Panc1 (cell line): Measurements from ENCODE around the gene KLRF2. TPM values are rescaled to one million over a fixed set of nuclear protein-coding genes. Genes with fewer than 3 reads are reported as not detected.

Source experiments
- ATAC-seq: fragments of 200-7000 bp; cut with Tn5 transposase; 2 replicates; pipeline ENCODE4 v1.9.1; 2020; ENCODE audit warnings: mild to moderate bottlenecking, moderate library complexity
- BruUV-seq: library from RNA; stranded (reverse); fragments of 400-500 nt; replicated peaks from 2 replicates; lab custom pipeline; 2021; lab: Mats Ljungman, UMichigan
- CTCF ChIA-PET: fragments of 300-600 bp; sonication (Branson Sonifier 250); formaldehyde crosslinking; loops from one replicate; lab custom pipeline; 2022; ENCODE audit warnings: antibody characterized with exemption; lab: Charles Lee
- POLR2A ChIA-PET: fragments of 300-600 bp; sonication (Branson Sonifier 250); formaldehyde crosslinking; loops from one replicate; lab custom pipeline; 2022; ENCODE audit warnings: antibody characterized with exemption; lab: Charles Lee
- DNase-seq: peaks from one replicate; pipeline ENCODE4 v3.0.0-alpha.2; 2010; ENCODE audit warnings: low read depth, low spot score
- H3K27ac ChIP-seq: 2 replicates; pipeline ENCODE4 v1.5.1; 2011; ENCODE audit warnings: mild to moderate bottlenecking, low read length, inconsistent platforms
- H3K27me3 ChIP-seq: fragments of 200-500 bp; sonication (Bioruptor generic); 2 replicates; pipeline ENCODE4 v1.6.0; 2014; ENCODE audit warnings: low read length, inconsistent platforms; ENCODE audit not compliant: control insufficient read depth, insufficient read depth
- H3K36me3 ChIP-seq: fragments of 200-500 bp; sonication (Bioruptor generic); 2 replicates; pipeline ENCODE4 v1.5.1; 2014; ENCODE audit warnings: inconsistent platforms, mild to moderate bottlenecking, low read length, moderate library complexity; ENCODE audit not compliant: control insufficient read depth, insufficient read depth
- H3K4me1 ChIP-seq: 2 replicates; pipeline ENCODE4 v1.5.1; 2011; ENCODE audit warnings: inconsistent platforms, mild to moderate bottlenecking, low read length, moderate library complexity; ENCODE audit not compliant: control insufficient read depth, insufficient read depth
- H3K4me3 ChIP-seq, 2 experiments: 2 replicates each; pipeline ENCODE4 v1.5.1; 2011 to 2012; ENCODE audit warnings: low read depth in 2 of 2, low read length in 2 of 2, mild to moderate bottlenecking in 2 of 2, inconsistent platforms in 1 of 2, moderate library complexity in 1 of 2
- H3K9me3 ChIP-seq: fragments of 200-500 bp; sonication (Bioruptor generic); 2 replicates; pipeline ENCODE4 v1.5.1; 2014; ENCODE audit warnings: low read depth, mild to moderate bottlenecking, inconsistent platforms, low read length, moderate library complexity; ENCODE audit not compliant: control insufficient read depth, insufficient read depth
- CTCF ChIP-seq: fragments of 450-650 bp; IDR thresholded peaks from 2 replicates; pipeline ENCODE4 v1.5.1; 2017; ENCODE audit warnings: mild to moderate bottlenecking
- POLR2AphosphoS5 ChIP-seq: IDR thresholded peaks from 2 replicates; pipeline ENCODE4 v1.6.1; 2012; ENCODE audit warnings: mild to moderate bottlenecking, low read depth, low read length, moderate library complexity
- REST ChIP-seq, 2 experiments: IDR thresholded peaks; 2 replicates each; pipeline ENCODE4 v1.6.1; 2011 to 2012; ENCODE audit warnings: low read depth in 2 of 2, control low read depth in 1 of 2, low read length in 1 of 2, mild to moderate bottlenecking in 1 of 2, moderate library complexity in 1 of 2; ENCODE audit not compliant: insufficient read depth in 1 of 2
- SIN3A ChIP-seq: IDR thresholded peaks from 2 replicates; pipeline ENCODE4 v1.6.1; 2012; ENCODE audit warnings: low read depth, mild to moderate bottlenecking, low read length, moderate library complexity, borderline replicate concordance; ENCODE audit not compliant: insufficient read depth
- in situ Hi-C: cut with HindIII; loops from 2 replicates; pipeline ENCODE4 v1.10.0; 2016; ENCODE audit warnings: low sequenced_read_pairs, low pct_unique_long_range_greater_than_20kb
- intact Hi-C: fragments of 100-400 bp; cut with micrococcal nuclease; formaldehyde crosslinking; loops from one replicate; pipeline ENCODE4 v1.10.0; 2022; ENCODE audit not compliant: unreplicated experiment
- total RNA-seq: library from RNA; stranded (reverse); gene quantifications from one replicate; pipeline ENCODE4 v1.2.1, GENCODE V29; 2021; ENCODE audit not compliant: unreplicated experiment

KLRF2 gene
- total RNA-seq, 1 experiment from 2014 or later, result not detected

- Histone ChIP-seq H3K27ac (no peak overlapping the region), H3K36me3 (no peaks in the 10 kb centered on the region), H3K4me1 (no peaks in the 10 kb centered on the region), H3K4me3 (no peak overlapping the region), H3K27me3 (no peaks in the 10 kb centered on the region), H3K9me3 (no peaks in the 10 kb centered on the region)
- TF ChIP-seq CTCF (no peak), POLR2AphosphoS5 (no peak)
- DNase-seq (no peak), ATAC-seq (no peak)
- intact Hi-C loops (no loop called here), in situ Hi-C loops (no loop called here)
- POLR2A ChIA-PET, result no interaction called here
- BruUV-seq, result no TSS peak
- CTCF ChIA-PET, result no interaction called here
Measured at GRCh38 chr12:9888665-9889273, 7.5 kb downstream of the KLRF2 start.

- DNase-seq (no peak), ATAC-seq (no peak)
- no peaks in the 10 kb centered on the region for H3K9me3 ChIP-seq
- intact Hi-C loops (no loop called here), in situ Hi-C loops (no loop called here)
- no peak for TF ChIP-seq SIN3A
- H3K36me3 ChIP-seq, result no peaks in the 10 kb centered on the region
- H3K4me3 ChIP-seq, result no peak overlapping the region
- no peak overlapping the region for H3K27ac ChIP-seq
- CTCF ChIA-PET, result interaction anchor here (0.5 to 0.6 kb wide), 2 partner anchors 9 to 1891 kb away, joined by 4 read pairs; no protein-coding TSS in a partner anchor
- no peaks in the 10 kb centered on the region for H3K4me1 ChIP-seq
- POLR2A ChIA-PET, result no interaction called here
- H3K27me3 ChIP-seq, result no peaks in the 10 kb centered on the region
- BruUV-seq, result no TSS peak
Measured at GRCh38 chr12:9895215-9895971, 14.1 kb downstream of the KLRF2 start.

- in situ Hi-C loops, result no loop called here
- no peaks in the 10 kb centered on the region for H3K27me3 ChIP-seq
- DNase-seq, result no peak
- intact Hi-C loops, result no loop called here
- no peak overlapping the region for H3K27ac ChIP-seq
- no TSS peak for BruUV-seq
- no peak for ATAC-seq
- POLR2A ChIA-PET, result no interaction called here
- TF ChIP-seq SIN3A, result no peak
- no peak for TF ChIP-seq REST (IDR thresholded peaks at IDR 0.05; ENCODE audit: insufficient read depth in 1 of 2, low read depth in 2 of 2, low read length in 1 of 2)
- no peak for TF ChIP-seq CTCF
- CTCF ChIA-PET, result no interaction called here
- no peaks in the 10 kb centered on the region for H3K9me3 ChIP-seq
- H3K4me3 ChIP-seq, result no peak overlapping the region
- H3K36me3 ChIP-seq, result no peaks in the 10 kb centered on the region
- no peaks in the 10 kb centered on the region for H3K4me1 ChIP-seq
Measured at GRCh38 chr12:9897535-9897934, 16.2 kb downstream of the KLRF2 start.
